Stimulated activated CD4-positive, alpha-beta T cell treated with anti-CD3 and anti-CD28 coated beads, Interleukin-15, amount 100 ng/mL, for 1 hour (primary cell): Measurements from ENCODE around the gene MASP1.

Source experiments
- DNase-seq, 2 donors: peaks; one replicate each; pipeline ENCODE4 v3.0.0-alpha.2; 2020; ENCODE audit warnings: low read depth in 1 of 2, low spot score in 1 of 2

The MASP1 gene

GRCh38 chr3:187293516-187294430 lies 2.2 kb upstream of the MASP1 start:
- DNase-seq, result no peak

GRCh38 chr3:187292631-187293515 lies 1.3 kb upstream of the MASP1 start:
- no peak for DNase-seq

- no peak for DNase-seq
Observed at GRCh38 chr3:187292181-187292580, 644 bp upstream of the MASP1 start.

- DNase-seq, result no peak
Observed at GRCh38 chr3:187291001-187291511, 481 bp downstream of the MASP1 start.

- DNase-seq, result no peak
Observed at GRCh38 chr3:187290503-187290902, 1.0 kb downstream of the MASP1 start.

GRCh38 chr3:187288855-187289605 lies 2.5 kb downstream of the MASP1 start:
- no peak for DNase-seq

GRCh38 chr3:187288131-187288854 lies 3.2 kb downstream of the MASP1 start:
- DNase-seq, result no peak

- no peak for DNase-seq
Observed at GRCh38 chr3:187287256-187287655, 4.3 kb downstream of the MASP1 start.

- no peak for DNase-seq
Observed at GRCh38 chr3:187286467-187287059, 5.0 kb downstream of the MASP1 start.

GRCh38 chr3:187281191-187281714 lies 10.3 kb downstream of the MASP1 start:
- no peak for DNase-seq

GRCh38 chr3:187280644-187281043 lies 10.9 kb downstream of the MASP1 start:
- DNase-seq, result no peak

GRCh38 chr3:187277129-187277462 lies 14.4 kb downstream of the MASP1 start:
- no peak for DNase-seq

GRCh38 chr3:187276397-187277128 lies 15.0 kb downstream of the MASP1 start:
- no peak for DNase-seq

- DNase-seq, result no peak
Observed at GRCh38 chr3:187274977-187275338, 16.6 kb downstream of the MASP1 start.

- DNase-seq, result no peak
Observed at GRCh38 chr3:187274315-187274976, 17.1 kb downstream of the MASP1 start.

- DNase-seq, result no peak
Observed at GRCh38 chr3:187271582-187271981, 20.0 kb downstream of the MASP1 start.

GRCh38 chr3:187269486-187269885 lies 22.1 kb downstream of the MASP1 start:
- no peak for DNase-seq

GRCh38 chr3:187267306-187267705 lies 24.2 kb downstream of the MASP1 start:
- no peak for DNase-seq

GRCh38 chr3:187266691-187267090 lies 24.8 kb downstream of the MASP1 start:
- no peak for DNase-seq
